HepG2 (cell line): ENCODE results near the gene ABHD15. TPM values are rescaled to one million over a fixed set of nuclear protein-coding genes. Genes with fewer than 3 reads are reported as not detected.

Experiments
- CBX2 ChIP-seq, 2 experiments: fragments of 200-600 bp in 1 of 2; sonication (generic); formaldehyde crosslinking in 1 of 2; IDR thresholded peaks; 2 replicates each; pipeline versions ENCODE4 v1.7.0 to v1.8.1; 2018 to 2022; ENCODE audit warnings: low read depth in 2 of 2, low read length in 1 of 2, mild to moderate bottlenecking in 1 of 2, missing genetic modification reagents in 1 of 2
- DPF2 ChIP-seq: sonication (generic); formaldehyde crosslinking; IDR thresholded peaks from 2 replicates; pipeline ENCODE4 v1.4.0; 2020; ENCODE audit warnings: mild to moderate bottlenecking, low read depth, missing genetic modification reagents, borderline replicate concordance
- ZNF207 ChIP-seq: fragments of 450-650 bp; IDR thresholded peaks from 2 replicates; pipeline ENCODE4 v1.6.1; 2016; ENCODE audit warnings: antibody characterized with exemption, borderline replicate concordance
- ZNF550 ChIP-seq: sonication (generic); formaldehyde crosslinking; IDR thresholded peaks from 2 replicates; pipeline ENCODE4 v1.4.0; 2020; ENCODE audit warnings: mild to moderate bottlenecking, missing genetic modification reagents, borderline replicate concordance
- ZSCAN31 ChIP-seq: sonication (generic); formaldehyde crosslinking; IDR thresholded peaks from 2 replicates; pipeline ENCODE4 v1.5.0; 2020; ENCODE audit warnings: low read depth, mild to moderate bottlenecking, missing genetic modification reagents
- polyA plus RNA-seq, 8 experiments: library from polyadenylated mRNA; depleted of rRNA in 3 of 8; stranded (reverse) in 7 of 8; unstranded in 1 of 8; fragments of >200 nt; fragmentation: Illumina TruSeq in 4 of 8; extraction: Trizol in 4 of 8; gene quantifications; 2 replicates each; pipeline versions ENCODE4 v1.2.1 to v1.2.3, GENCODE V29; 2011 to 2016; ENCODE audit warnings: low read depth in 4 of 8, missing spikeins in 1 of 8, mixed read lengths in 1 of 8; ENCODE audit not compliant: insufficient read depth in 1 of 8
- total RNA-seq, 5 experiments: library from RNA; depleted of rRNA; stranded (reverse); fragments of >200 nt; fragmentation: Illumina TruSeq; extraction: Trizol; gene quantifications; 2 replicates each; pipeline ENCODE4 v1.2.3, GENCODE V29; 2016; ENCODE audit warnings: low read depth in 1 of 5
- TF ChIP-seq, protein P1 (sequence below): IDR thresholded peaks from 2 replicates; pipeline ENCODE4 v1.6.1; 2012; ENCODE audit warnings: low read length, improper control_type of control experiment
- TF ChIP-seq, protein P2 (sequence below): fragments of 450-650 bp; IDR thresholded peaks from 2 replicates; pipeline ENCODE4 v1.6.1; 2016

ABHD15 gene
- total and polyA plus RNA-seq, 2 of the 13 experiments (the other 11 are each of a cell fraction or from before 2014, with no cell fraction given): 2.4 to 7.7 TPM

DNA sequence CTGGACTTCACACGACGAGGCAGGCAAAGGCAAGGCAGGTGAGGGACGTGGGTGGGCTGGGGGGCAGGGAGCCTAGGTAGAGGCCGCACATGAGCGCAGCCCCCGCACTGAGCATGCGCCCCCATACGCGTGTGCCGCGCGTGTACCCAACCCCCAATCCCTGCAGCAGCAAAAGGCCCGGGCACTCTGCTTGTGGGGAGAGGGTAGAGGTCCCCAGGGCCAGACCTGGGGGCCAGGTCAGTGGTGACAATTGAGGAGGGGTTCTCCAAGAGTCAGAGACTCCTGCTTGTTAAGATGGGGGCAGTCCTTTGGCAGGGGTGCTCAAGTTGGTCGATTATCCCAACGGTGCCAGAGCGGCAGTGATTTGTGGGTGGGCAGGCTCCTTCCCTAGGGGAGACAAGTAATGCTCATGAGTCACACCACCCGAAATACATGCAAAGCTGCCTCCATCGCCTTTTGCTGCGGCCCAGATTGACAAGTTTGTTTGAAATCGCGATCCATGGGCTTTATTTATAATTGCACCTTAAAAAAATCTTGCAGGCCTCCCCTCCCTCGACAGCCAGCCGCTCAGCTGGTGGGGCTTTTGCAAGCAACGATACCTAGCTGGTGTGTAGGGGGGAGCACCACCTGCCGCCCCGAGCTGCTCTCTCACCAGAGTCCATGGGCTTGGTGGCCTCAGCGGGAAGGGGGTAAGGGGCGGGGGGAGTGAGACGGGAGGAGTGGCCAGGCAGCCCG is 23.7 kb upstream of the ABHD15 start (continued):
- TF ChIP-seq, protein P1, sequence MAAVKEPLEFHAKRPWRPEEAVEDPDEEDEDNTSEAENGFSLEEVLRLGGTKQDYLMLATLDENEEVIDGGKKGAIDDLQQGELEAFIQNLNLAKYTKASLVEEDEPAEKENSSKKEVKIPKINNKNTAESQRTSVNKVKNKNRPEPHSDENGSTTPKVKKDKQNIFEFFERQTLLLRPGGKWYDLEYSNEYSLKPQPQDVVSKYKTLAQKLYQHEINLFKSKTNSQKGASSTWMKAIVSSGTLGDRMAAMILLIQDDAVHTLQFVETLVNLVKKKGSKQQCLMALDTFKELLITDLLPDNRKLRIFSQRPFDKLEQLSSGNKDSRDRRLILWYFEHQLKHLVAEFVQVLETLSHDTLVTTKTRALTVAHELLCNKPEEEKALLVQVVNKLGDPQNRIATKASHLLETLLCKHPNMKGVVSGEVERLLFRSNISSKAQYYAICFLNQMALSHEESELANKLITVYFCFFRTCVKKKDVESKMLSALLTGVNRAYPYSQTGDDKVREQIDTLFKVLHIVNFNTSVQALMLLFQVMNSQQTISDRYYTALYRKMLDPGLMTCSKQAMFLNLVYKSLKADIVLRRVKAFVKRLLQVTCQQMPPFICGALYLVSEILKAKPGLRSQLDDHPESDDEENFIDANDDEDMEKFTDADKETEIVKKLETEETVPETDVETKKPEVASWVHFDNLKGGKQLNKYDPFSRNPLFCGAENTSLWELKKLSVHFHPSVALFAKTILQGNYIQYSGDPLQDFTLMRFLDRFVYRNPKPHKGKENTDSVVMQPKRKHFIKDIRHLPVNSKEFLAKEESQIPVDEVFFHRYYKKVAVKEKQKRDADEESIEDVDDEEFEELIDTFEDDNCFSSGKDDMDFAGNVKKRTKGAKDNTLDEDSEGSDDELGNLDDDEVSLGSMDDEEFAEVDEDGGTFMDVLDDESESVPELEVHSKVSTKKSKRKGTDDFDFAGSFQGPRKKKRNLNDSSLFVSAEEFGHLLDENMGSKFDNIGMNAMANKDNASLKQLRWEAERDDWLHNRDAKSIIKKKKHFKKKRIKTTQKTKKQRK: no peak
- TF ChIP-seq, protein P2, sequence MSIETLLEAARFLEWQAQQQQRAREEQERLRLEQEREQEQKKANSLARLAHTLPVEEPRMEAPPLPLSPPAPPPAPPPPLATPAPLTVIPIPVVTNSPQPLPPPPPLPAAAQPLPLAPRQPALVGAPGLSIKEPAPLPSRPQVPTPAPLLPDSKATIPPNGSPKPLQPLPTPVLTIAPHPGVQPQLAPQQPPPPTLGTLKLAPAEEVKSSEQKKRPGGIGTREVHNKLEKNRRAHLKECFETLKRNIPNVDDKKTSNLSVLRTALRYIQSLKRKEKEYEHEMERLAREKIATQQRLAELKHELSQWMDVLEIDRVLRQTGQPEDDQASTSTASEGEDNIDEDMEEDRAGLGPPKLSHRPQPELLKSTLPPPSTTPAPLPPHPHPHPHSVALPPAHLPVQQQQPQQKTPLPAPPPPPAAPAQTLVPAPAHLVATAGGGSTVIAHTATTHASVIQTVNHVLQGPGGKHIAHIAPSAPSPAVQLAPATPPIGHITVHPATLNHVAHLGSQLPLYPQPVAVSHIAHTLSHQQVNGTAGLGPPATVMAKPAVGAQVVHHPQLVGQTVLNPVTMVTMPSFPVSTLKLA: no peak
- TF ChIP-seq DPF2 (CRISPR knock-in tag) (no peak), CBX2 (IDR thresholded peaks at IDR 0.05; ENCODE audit: low read depth, low read length) (no peak), CBX2 (CRISPR knock-in tag; IDR thresholded peaks at IDR 0.05; ENCODE audit: low read depth) (no peak), ZNF207 (no peak), ZNF550 (CRISPR knock-in tag) (no peak), ZSCAN31 (no peak)
